GM19035 (cell line): Measurements from ENCODE around the gene CREB5.

Experiments
- ATAC-seq: cut with Tn5 transposase; IDR thresholded peaks from one replicate; pipeline ENCODE4 v1.9.1; 2021; ENCODE audit not compliant: unreplicated experiment

The CREB5 gene

DNA sequence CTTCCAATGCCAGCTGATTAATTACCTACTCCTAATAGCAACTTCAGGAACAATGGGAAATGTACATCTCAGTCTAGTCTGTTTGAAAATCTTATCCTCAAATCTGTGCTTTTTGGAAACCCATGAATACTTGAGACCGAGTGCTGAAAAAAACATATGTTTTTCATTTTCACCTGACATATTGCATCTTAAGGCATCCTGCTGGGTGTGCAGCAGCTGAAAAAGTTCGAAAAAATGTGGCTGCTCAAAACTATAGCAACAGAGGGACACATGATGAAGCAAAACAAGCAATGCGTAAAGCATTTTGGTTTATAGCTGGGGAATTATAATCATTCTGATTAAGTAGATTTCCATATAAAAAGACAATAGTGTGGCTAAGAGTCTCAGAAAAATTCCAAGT lies 218.0 kb downstream of the CREB5 start:
- ATAC-seq: no peak

GRCh38 chr7:28631995-28632394 lies 219.7 kb downstream of the CREB5 start:
- ATAC-seq: no peak

- ATAC-seq: no peak
Measured at GRCh38 chr7:28638914-28639313, 226.6 kb downstream of the CREB5 start.

DNA sequence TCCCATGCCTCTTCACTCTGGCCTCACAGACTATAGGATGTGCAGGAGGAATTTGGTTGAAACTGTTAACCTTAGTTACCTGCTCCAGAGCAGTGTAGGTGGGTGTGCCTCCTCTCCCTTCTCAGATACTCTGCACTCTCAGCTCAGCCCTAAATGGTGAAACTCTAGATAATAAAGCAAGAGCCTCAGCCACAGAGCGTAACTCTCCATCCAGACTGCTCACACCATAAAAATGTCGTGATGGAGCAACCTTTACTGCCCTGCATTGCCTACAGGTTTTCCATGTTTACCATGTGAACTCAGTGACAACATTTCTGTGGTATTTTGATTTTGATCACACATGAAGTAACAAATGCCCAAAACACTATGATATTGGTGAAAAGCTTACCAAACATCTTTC lies 227.7 kb downstream of the CREB5 start:
- ATAC-seq: no peak

DNA sequence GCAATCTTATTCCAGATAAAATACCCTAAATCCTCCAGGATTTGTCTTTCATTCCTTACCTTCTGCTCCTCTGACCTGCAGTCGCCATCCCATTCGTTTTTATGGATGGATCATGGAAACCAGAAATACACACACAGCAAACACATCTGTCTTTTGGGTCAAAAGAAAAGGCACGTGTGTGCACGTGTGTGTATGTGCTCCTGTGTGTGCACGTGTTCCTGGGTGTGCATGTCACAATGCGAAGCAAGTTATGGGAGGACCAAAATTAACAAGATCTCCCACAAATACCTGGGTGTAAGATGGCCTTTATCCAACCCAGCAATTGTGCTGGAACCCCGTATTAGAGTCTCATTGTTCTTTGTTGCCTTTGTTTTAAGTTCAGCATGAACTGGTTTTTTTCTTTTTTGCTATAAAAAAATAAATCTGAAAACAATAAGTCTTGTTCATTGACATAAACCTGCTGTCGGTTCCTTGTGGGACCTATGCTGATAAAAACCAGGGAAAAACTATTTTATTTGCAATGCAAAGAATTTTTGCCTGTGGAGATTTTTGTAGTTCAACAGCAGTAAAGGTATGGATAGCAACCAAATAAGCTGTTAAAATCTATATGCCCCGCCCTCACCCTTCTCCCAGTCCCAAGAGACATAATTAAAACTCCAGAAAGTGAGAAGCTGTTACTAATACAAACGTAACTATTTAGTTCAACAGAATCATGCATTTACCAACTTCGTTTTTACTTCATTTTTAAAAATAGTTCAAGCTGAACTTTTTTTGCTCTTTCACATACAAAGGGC lies 229.6 kb downstream of the CREB5 start:
- ATAC-seq: no peak

DNA sequence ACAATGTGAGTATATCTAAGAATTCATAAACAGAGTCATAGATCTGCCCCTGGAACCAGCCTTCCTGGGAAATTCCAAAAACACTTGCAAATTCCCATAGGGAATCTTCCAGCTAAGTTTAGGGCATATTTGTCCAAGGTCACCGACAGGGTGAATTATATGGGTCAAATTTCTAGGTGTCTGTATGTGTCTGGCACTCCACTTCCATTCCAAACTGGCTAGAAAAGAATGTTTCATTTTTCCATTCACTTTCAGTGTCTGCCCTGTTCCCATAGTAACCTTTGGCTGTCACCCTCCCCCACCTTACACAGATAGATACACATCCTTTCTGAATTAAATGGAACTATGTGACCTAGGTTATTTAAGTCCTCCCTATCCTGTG lies 230.9 kb downstream of the CREB5 start:
- no peak for ATAC-seq

GRCh38 chr7:28643584-28644340 lies 231.4 kb downstream of the CREB5 start:
- ATAC-seq: no peak

DNA sequence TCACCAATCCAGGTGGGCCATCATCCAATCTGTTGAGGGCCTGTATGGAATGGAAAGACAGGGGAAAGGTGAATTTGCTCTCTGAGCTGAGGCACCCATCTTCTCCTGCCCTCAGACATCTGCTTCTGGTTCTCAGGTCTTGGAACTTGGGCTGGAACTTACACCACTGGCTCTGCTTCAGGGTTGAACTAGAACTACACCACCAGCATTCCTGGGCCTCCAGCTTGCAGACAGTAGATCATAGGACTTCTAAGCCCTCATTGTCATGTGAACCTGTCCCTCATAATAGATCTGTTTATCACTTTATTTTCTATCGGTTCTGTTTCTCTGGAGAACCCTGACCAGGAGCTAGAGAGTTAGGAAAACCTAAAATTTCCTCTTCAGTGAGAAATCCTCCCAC lies 233.5 kb downstream of the CREB5 start:
- ATAC-seq: no peak

GRCh38 chr7:28646376-28647075 lies 234.2 kb downstream of the CREB5 start:
- ATAC-seq: no peak

- no peak for ATAC-seq
Measured at GRCh38 chr7:28647076-28647421, 234.7 kb downstream of the CREB5 start.

GRCh38 chr7:28649189-28649588 lies 236.9 kb downstream of the CREB5 start:
- ATAC-seq: no peak

GRCh38 chr7:28649811-28650210 lies 237.5 kb downstream of the CREB5 start:
- ATAC-seq: no peak

GRCh38 chr7:28654110-28654509 lies 241.8 kb downstream of the CREB5 start:
- ATAC-seq: no peak

- no peak for ATAC-seq
Measured at GRCh38 chr7:28656529-28656928, 244.2 kb downstream of the CREB5 start.

DNA sequence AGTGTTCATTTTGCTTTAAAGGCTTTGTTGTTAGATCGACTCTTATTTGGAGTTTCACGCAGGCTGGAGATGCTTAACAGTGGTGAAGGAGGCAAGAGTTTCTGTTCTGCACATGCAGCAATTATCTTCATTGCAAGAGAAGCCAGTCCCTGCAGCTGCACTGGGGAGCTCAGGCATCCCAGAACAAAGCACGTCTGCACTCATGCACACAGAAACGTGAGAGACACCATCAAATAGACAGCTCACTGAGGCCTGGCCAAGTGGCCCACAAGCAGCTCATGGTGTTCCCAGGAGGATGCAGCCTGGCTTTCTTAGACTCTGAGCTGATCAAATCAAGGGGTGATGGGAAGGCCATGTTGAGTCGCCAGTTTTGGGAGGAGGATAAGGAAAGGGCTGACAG lies 246.1 kb downstream of the CREB5 start:
- no peak for ATAC-seq

- ATAC-seq: no peak
Measured at GRCh38 chr7:28660132-28660531, 247.8 kb downstream of the CREB5 start.

GRCh38 chr7:28661826-28662595 lies 249.7 kb downstream of the CREB5 start:
- no peak for ATAC-seq

- no peak for ATAC-seq
Measured at GRCh38 chr7:28666154-28666553, 253.8 kb downstream of the CREB5 start.

DNA sequence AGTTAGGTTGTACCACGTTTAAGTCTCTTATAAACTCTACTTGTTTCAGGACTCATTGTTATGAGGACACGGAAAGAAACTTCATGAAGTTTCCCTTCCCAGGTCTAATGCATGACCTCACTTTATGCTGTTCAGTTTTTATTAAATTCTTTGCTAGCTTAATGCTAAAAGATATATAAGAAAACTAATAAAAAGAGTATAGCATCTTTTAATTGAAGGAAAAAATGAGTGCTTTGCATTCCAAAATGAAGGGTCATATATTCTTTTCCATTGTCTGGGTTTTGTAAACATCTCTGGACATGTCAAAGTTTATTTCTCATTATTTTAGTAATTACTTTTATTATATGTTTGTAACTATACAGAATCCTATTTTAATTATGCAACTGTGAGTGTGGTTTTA lies 255.8 kb downstream of the CREB5 start:
- ATAC-seq: no peak

- ATAC-seq: no peak
Measured at GRCh38 chr7:28669330-28669729, 257.0 kb downstream of the CREB5 start.

DNA sequence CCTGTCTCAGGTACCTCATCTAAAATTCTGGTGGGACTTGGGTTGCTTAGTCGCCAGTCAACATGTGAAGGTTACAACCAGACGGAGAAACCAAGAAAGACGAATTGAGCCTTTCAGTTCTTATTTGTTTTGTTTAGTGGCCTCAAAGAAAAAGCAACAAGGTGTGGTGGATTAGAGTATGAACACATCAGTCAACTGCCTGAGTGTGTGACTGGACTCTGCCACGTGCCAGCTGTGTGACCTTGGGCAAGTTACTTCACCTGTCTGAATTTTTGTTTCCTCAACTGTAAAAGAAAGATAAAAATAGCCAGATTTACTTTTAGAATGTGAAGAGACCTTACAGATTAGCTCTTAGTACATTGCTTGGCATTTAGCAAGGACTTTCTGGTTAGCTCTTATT lies 259.2 kb downstream of the CREB5 start:
- ATAC-seq: no peak
